GM18508 (cell line): ENCODE measurements around the gene EML6.
A peak's percentile ranks its signal among the peaks of the same experiment; 100 is the strongest.
"Not testable (repeated sequence)": the region's sequence is repeated elsewhere in the genome, so short reads cannot be mapped to it uniquely, and the experiment has no call there.

Source experiments
- ATAC-seq: cut with Tn5 transposase; IDR thresholded peaks from one replicate; pipeline ENCODE4 v1.9.1; 2021; ENCODE audit warnings: moderate number of reproducible peaks; ENCODE audit not compliant: insufficient read depth, unreplicated experiment

Gene EML6

GRCh38 chr2:54723131-54723995 is at the start of gene EML6:
Gene EML6 (plus strand): TSS chr2:54723662. CDS start chr2:54725062, 1,400 bp downstream.
- peak; percentile 96 for ATAC-seq

DNA sequence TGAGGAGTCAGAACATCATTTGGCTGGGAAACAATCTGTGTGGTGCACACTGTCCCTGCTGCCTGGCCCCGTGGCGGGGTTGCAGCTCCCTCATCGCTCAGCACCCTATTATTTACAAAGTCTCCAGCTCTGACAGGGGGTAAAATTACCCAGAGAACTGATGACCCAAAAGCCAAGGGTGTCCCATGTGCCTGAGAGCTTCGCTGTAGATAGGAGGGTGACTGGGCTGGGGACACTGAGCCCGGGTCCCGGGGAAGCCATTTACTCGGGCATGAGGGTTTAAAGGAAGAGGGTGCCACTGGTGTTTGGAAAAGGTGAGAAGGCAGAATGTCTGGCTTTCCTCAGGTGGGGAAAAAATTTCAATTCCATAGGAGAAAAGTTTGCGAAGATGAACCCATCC is 48.2 kb upstream of the EML6 start:
- ATAC-seq, result no peak

DNA sequence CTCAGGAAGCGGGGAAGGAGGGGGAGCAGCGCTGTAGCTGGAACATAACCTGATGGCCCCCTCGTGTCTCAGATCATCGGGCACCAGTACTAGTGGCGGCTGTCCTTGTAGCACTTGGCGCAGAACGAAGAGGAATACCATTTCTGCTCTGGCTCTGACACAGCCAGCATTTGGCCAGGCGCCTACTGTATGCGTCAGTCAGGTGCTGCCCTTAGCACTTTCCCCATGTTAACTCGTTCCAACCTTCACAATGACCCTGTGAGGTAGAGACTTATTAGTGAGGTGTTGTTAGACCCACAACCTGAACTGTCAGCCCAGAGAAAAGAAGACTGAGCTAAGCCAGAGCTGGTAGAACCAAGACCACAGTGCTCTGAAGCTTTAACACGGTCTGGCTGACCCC is 47.7 kb upstream of the EML6 start:
- no peak for ATAC-seq

DNA sequence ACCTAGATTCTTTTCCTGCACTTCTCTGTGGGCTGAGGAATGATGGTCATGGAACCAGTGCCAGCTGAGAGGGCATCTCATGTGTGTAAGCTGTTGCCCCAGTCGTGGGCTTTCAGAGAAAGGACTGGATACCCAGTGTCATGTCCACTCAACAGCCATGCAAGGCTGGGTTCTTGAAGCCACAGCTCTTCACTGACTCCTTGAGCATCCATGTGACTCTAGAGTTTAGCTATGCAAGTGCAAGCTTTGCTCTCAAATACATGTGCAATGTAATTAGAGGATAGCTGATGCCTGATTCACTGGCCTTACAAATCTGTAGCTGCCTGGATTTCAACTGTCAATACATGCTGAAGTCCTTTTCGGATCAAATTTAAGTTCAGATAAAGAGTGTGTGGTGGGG is 46.8 kb upstream of the EML6 start:
- no peak for ATAC-seq

DNA sequence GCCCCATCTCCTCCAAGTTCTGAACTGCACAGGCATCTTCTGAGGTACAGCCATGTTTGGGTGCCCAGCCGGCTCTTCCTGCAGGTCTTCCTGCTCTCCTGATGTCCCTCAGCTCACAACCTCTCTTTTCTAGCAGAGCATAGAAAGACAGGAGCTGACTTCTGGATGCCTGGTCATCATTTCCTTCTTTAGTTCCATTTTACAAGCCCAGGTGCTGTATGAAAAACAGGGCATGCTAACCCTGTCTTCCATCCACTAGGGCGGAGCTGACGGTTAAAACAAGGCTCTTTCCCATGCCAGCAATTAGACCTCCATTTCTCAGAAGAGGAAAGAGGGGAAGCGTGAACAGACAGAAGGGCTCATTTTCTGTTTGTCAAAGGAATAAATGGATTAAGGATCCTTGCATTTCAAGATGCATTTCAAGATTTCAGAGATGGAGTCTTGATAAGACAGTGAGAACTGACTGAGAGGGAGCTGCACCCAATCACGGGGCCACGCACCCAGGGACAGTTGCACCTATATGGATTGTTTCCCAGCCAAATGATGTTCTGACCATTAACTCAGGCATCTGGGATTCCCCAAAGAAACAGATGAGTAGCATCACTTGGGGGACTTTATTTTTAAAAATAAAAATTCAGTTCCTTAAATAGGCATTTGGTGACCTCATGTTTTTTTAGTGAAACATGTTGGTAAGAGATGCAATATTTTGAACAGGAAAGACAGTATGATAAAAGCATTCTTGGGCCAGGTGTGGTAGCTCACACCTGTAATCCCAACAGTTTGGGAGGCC is 45.8 kb upstream of the EML6 start:
- no peak for ATAC-seq

GRCh38 chr2:54678719-54679118 is 44.7 kb upstream of the EML6 start:
- ATAC-seq, result no peak

GRCh38 chr2:54680397-54681041 is 42.9 kb upstream of the EML6 start:
- ATAC-seq, result no peak

- no peak for ATAC-seq
Observed at GRCh38 chr2:54681416-54681815, 42.0 kb upstream of the EML6 start.

DNA sequence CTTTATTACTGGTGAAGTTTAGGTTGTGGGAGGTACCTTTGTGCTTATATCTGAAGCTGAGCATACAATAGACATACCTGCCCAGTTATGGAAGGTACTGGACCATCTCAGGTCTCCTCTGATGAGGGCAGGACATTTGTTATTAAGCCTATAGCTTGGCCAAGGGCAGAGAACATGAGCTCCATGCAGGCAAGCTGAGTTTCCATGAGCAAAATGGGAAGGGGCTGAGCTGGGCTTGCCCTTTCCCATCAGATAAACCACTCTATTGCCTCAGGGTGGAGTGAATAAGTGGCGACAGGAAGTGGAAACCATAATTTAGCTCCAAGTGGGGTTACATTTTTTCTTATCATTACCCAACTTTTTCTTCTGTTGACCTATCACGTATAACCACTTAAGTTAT is 39.9 kb upstream of the EML6 start:
- ATAC-seq, result no peak

DNA sequence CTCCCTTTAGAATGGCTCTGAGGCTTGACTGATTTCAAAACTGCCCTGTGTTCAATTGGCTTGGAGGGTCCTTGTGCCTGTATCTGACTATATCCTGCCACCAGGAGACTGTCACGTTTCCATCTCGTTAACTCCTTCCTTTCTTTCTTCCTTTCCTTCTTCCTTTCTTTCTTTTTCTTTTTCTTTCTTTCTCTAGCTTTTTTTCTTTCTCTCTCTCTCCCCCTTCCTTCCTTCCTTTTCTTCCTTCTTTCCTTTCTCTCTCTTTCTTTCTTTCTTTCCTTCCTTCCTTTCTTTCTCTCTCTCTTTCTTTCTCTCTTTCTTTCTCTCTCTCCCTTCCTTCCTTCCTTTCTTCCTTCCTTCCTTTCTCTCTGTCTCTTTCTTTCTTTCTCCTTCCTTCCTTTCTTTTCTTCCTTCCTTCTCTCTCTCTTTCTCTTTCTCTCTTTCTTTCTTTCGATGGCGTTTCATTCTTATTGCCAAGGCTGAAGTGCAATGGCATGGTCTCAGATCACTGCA is 38.1 kb upstream of the EML6 start:
- no peak for ATAC-seq

GRCh38 chr2:54687595-54688152 is 35.8 kb upstream of the EML6 start:
- ATAC-seq, result no peak

DNA sequence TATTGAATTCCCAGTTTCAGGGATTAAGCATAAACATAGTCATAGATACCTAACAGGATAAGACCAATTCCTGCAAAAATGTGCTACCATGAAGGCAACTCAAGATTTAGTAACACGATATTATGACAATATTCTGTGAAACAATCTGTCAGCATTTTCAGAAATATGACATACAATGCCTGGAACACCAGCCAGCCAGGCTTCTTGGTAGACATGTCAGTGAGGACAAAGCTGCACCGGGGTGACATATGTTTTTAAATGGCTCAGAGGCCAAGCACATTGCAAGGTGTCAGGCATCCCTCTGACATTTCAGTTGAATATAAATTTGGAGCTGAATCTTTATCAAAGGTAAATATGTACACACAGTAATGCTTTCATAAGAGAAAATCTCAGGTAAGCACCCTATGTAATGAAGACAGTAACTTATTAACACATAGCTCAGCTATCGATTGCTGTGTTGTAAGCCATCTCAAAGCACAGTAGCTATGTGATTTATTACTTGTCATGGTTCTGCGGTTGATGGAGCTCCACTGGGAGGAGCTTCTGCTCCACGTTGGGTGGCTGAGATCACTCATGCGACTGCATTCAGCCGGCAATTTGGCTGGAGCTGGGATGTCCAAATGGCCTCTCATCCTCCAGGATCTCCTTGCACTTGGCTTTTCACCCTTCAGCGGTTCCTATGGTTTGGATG is 31.9 kb upstream of the EML6 start:
- ATAC-seq, result no peak

- ATAC-seq, result no peak
Observed at GRCh38 chr2:54692556-54692955, 30.9 kb upstream of the EML6 start.

DNA sequence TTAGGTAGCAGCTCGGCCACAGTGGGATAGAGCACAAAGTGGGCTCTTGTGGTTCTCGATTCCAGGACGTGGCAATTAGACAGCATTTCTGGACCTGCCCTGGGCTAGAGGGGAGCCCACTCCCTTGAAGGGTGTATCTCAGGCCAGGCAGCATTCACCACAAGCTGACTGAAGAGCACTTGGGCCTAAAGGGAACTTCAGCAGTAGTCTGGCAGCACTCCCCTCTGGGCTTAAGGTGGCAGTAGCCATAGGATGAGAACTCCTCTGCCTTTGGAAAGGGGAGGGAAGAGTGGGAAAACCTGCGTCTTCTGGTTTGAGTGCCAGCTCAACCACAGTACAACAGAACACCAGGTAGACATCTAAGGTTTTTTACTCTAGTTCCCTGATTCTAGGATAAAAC is 28.1 kb upstream of the EML6 start:
- no peak for ATAC-seq

GRCh38 chr2:54697934-54698333 is 25.5 kb upstream of the EML6 start:
- no peak for ATAC-seq

- ATAC-seq, result not testable (repeated sequence)
Observed at GRCh38 chr2:54698926-54699325, 24.5 kb upstream of the EML6 start.

GRCh38 chr2:54699665-54700064 is 23.8 kb upstream of the EML6 start:
- ATAC-seq, result no peak

GRCh38 chr2:54701029-54701428 is 22.4 kb upstream of the EML6 start:
- no peak for ATAC-seq

DNA sequence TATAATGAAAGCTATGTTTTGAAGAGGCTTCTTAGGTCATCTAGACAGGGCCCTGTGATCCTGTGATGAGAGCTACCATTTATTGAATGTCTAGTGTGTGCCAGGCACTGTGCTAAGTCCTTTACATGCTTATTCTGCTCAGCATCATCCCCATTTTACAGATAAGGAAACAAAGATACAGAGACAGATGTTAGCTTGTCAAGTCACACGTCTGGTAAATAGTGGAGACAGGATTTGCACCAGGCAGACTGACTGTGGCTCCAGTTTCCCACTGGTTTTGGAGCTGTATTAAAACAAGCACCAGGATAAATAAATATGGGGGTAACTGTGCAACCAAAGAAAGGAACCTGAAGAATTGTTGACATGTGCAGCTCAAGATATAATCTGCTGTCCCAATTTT is 19.2 kb upstream of the EML6 start:
- ATAC-seq, result no peak
